ENCODE data around the gene MYO15A.

Gene MYO15A

GRCh38 chr17:18155179-18155578, 46.6 kb downstream of the MYO15A start:
- no peak for DNase-seq (ENCODE audit: low read depth)
- no peak overlapping the region for H3K4me3 ChIP-seq (ENCODE audit: low read depth, low read length)
- no peak for TF ChIP-seq CTCF (IDR thresholded peaks at IDR 0.05; ENCODE audit: low read depth, low read length, missing control alignments)

- H3K4me3 ChIP-seq (ENCODE audit: low read depth, low read length): no peak overlapping the region
- no peak for DNase-seq (ENCODE audit: low read depth)
- TF ChIP-seq CTCF (IDR thresholded peaks at IDR 0.05; ENCODE audit: low read depth, low read length, missing control alignments): peak; percentile 12
Observed at GRCh38 chr17:18156171-18156975, 47.8 kb downstream of the MYO15A start.

- DNase-seq (ENCODE audit: low read depth): no peak
- no peak overlapping the region for H3K4me3 ChIP-seq (ENCODE audit: low read depth, low read length)
Observed at GRCh38 chr17:18156976-18157280, 48.4 kb downstream of the MYO15A start.

GRCh38 chr17:18157354-18157985, 48.9 kb downstream of the MYO15A start:
- DNase-seq (ENCODE audit: low read depth): no peak
- TF ChIP-seq CTCF (IDR thresholded peaks at IDR 0.05; ENCODE audit: low read depth, low read length, missing control alignments): no peak
- H3K4me3 ChIP-seq (ENCODE audit: low read depth, low read length): no peak overlapping the region

More at GRCh38 chr17:18156976-18157280, 48.4 kb downstream of the MYO15A start:
- no peak for TF ChIP-seq CTCF (IDR thresholded peaks at IDR 0.05; ENCODE audit: low read depth, low read length, missing control alignments)

DNA sequence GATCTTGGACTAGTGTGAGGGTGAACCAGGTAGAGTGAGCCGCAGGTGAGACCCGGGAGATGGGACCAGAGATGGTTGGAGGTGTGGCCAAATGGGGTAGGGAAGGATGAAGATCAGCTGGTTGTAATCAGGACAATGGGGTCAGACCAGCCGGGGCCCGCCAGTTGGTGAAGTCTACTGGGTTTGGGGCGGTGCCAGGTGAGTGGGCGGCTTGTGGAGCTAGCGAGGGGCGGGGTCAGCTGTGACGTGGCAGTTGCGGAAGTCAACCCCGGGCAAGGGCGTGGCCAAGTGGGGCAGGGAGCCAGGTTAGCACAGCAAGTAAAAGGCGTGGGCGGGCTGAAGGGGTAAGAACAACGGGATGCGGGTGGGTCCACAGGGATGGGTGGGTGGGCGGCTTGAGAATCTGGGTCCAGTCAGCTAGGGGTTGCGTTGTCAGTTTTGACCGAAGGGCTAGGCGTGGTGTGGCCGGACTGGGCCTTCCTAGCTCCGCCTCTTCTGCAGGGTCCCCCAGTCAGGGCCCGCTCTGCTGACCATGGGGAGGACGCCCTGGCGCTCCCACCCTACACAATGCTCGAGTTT, 49.6 kb downstream of the MYO15A start:
- DNase-seq (ENCODE audit: low read depth): peak; percentile 85
- peak overlapping the region; percentile 59 for H3K4me3 ChIP-seq (ENCODE audit: low read depth, low read length)
- no peak for TF ChIP-seq CTCF (IDR thresholded peaks at IDR 0.05; ENCODE audit: low read depth, low read length, missing control alignments)

GRCh38 chr17:18159551-18160120, 51.1 kb downstream of the MYO15A start:
- no peak for TF ChIP-seq CTCF (IDR thresholded peaks at IDR 0.05; ENCODE audit: low read depth, low read length, missing control alignments)
- H3K4me3 ChIP-seq (ENCODE audit: low read depth, low read length): no peak overlapping the region
- DNase-seq (ENCODE audit: low read depth): no peak
